OCI-LY1 (cell line): ENCODE measurements around the gene CDH23.

Source experiments
- H2AFZ ChIP-seq: fragments of 200-600 bp; sonication (generic), shearing (Covaris generic); 2 replicates; pipeline ENCODE4 v1.6.0; 2014; ENCODE audit warnings: antibody characterized with exemption, mild to moderate bottlenecking, low read length
- H3F3A ChIP-seq: fragments of 200-600 bp; sonication (generic), shearing (Covaris generic); 2 replicates; pipeline ENCODE4 v1.6.0; 2014; ENCODE audit warnings: mild to moderate bottlenecking, antibody characterized with exemption, low read length, moderate library complexity; ENCODE audit not compliant: insufficient read depth
- H3K27ac ChIP-seq: fragments of 200-600 bp; sonication (generic); 2 replicates; pipeline ENCODE4 v1.5.1; 2014; ENCODE audit warnings: low read length, mixed run types, mild to moderate bottlenecking, low read depth; ENCODE audit not compliant: poor library complexity, severe bottlenecking
- H3K27me3 ChIP-seq: fragments of 200-600 bp; sonication (generic); 2 replicates; pipeline ENCODE4 v1.6.0; 2014; ENCODE audit warnings: antibody characterized with exemption, mild to moderate bottlenecking, low read length, moderate library complexity; ENCODE audit not compliant: insufficient read depth
- H3K36me3 ChIP-seq: fragments of 200-600 bp; sonication (generic); 2 replicates; pipeline ENCODE4 v1.6.1; 2014; ENCODE audit warnings: mild to moderate bottlenecking, antibody characterized with exemption, low read length, moderate library complexity, mixed read lengths; ENCODE audit not compliant: insufficient read depth
- H3K4me1 ChIP-seq: fragments of 200-600 bp; sonication (generic); 2 replicates; pipeline ENCODE4 v1.5.1; 2014; ENCODE audit warnings: mild to moderate bottlenecking, low read length, moderate library complexity; ENCODE audit not compliant: insufficient read depth, severe bottlenecking
- H3K4me2 ChIP-seq: fragments of 200-600 bp; sonication (generic), shearing (Covaris generic); 2 replicates; pipeline ENCODE4 v1.6.1; 2014; ENCODE audit warnings: low read length
- H3K4me3 ChIP-seq: fragments of 200-600 bp; sonication (generic); 2 replicates; pipeline ENCODE4 v1.5.1; 2014; ENCODE audit warnings: low read length, low read depth, mild to moderate bottlenecking, mixed read lengths; ENCODE audit not compliant: poor library complexity, severe bottlenecking
- H3K79me2 ChIP-seq: fragments of 200-600 bp; shearing (Covaris generic); 2 replicates; pipeline ENCODE4 v1.6.1; 2016; ENCODE audit warnings: mixed run types, low read length, mixed read lengths; ENCODE audit not compliant: insufficient read depth
- H3K9ac ChIP-seq: fragments of 200-600 bp; sonication (generic), shearing (Covaris generic); 2 replicates; pipeline ENCODE4 v1.6.1; 2014; ENCODE audit warnings: mild to moderate bottlenecking, low read length, mixed read lengths
- H3K9me2 ChIP-seq: fragments of 200-600 bp; sonication (generic), shearing (Covaris generic); 2 replicates; pipeline ENCODE4 v1.6.1; 2014; ENCODE audit warnings: low read depth, mild to moderate bottlenecking, low read length, mixed read lengths
- H3K9me3 ChIP-seq: fragments of 200-600 bp; shearing (Covaris generic); 2 replicates; pipeline ENCODE4 v1.6.1; 2014; ENCODE audit warnings: low read length, mixed read lengths
- H4K20me1 ChIP-seq: fragments of 200-600 bp; sonication (generic), shearing (Covaris generic); 2 replicates; pipeline ENCODE4 v1.6.0; 2016; ENCODE audit warnings: mild to moderate bottlenecking, low read length; ENCODE audit not compliant: insufficient read depth
- EZH2 ChIP-seq: fragments of 200-600 bp; sonication (generic), shearing (Covaris generic); IDR thresholded peaks from 2 replicates; pipeline ENCODE4 v1.8.0; 2017; ENCODE audit warnings: borderline replicate concordance, mixed run types, mild to moderate bottlenecking, antibody characterized with exemption, low read length, moderate library complexity, mixed read lengths
- TF ChIP-seq, protein P1 (sequence below): fragments of 200-600 bp; sonication (generic), shearing (Covaris generic); IDR thresholded peaks from 2 replicates; pipeline ENCODE4 v1.5.1; 2017; ENCODE audit warnings: mild to moderate bottlenecking, antibody characterized with exemption, low read length, moderate library complexity, mixed read lengths

The CDH23 gene

DNA sequence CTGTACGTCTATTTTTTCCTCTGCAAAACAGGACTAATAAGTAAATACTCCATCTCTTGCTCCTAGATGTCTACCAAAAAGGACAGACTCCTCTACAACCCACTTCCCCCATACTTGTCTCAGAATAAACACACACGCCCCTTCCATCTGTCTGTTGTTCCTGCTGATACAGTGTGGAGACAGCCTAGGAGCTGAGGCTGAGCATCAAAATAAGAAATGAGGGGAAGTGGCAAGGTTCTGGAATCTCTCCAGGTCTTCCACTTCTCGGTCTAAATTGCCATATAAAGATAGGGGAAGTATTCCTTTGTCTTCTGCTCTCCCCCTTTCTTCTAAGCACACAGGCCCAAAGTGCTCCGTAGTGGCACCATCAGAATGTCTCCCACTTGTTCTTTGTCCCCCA is 407.4 kb downstream of the CDH23 start:
- TF ChIP-seq EZH2: no peak
- TF ChIP-seq, protein P1, sequence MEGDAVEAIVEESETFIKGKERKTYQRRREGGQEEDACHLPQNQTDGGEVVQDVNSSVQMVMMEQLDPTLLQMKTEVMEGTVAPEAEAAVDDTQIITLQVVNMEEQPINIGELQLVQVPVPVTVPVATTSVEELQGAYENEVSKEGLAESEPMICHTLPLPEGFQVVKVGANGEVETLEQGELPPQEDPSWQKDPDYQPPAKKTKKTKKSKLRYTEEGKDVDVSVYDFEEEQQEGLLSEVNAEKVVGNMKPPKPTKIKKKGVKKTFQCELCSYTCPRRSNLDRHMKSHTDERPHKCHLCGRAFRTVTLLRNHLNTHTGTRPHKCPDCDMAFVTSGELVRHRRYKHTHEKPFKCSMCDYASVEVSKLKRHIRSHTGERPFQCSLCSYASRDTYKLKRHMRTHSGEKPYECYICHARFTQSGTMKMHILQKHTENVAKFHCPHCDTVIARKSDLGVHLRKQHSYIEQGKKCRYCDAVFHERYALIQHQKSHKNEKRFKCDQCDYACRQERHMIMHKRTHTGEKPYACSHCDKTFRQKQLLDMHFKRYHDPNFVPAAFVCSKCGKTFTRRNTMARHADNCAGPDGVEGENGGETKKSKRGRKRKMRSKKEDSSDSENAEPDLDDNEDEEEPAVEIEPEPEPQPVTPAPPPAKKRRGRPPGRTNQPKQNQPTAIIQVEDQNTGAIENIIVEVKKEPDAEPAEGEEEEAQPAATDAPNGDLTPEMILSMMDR: no peak
- Histone ChIP-seq H3F3A (no peaks in the 10 kb centered on the region), H3K27ac (no peak overlapping the region)

GRCh38 chr10:71805776-71806703 is 409.3 kb downstream of the CDH23 start:
- no peak overlapping the region for H3K4me2 ChIP-seq
- no peaks in the 10 kb centered on the region for H4K20me1 ChIP-seq
- no peaks in the 10 kb centered on the region for H3K9me3 ChIP-seq
- H2AFZ ChIP-seq: no peak overlapping the region
- H3K36me3 ChIP-seq: no peaks in the 10 kb centered on the region
- H3F3A ChIP-seq: no peaks in the 10 kb centered on the region
- no peak overlapping the region for H3K9ac ChIP-seq
- no peak overlapping the region for H3K27ac ChIP-seq
- H3K79me2 ChIP-seq: no peaks in the 10 kb centered on the region
- H3K4me3 ChIP-seq: no peak overlapping the region
- H3K4me1 ChIP-seq: no peaks in the 10 kb centered on the region
- peaks cover 6% of the 10 kb centered on the region; the same call in 1 of the 2 replicates for H3K27me3 ChIP-seq
- TF ChIP-seq EZH2: no peak
- TF ChIP-seq, protein P1: no peak
- no peaks in the 10 kb centered on the region for H3K9me2 ChIP-seq

More for the DNA sequence above, 407.4 kb downstream of the CDH23 start:
- no peak overlapping the region for H2AFZ ChIP-seq
- no peak overlapping the region for H3K4me2 ChIP-seq
- no peak overlapping the region for H3K9ac ChIP-seq
- no peaks in the 10 kb centered on the region for H3K9me2 ChIP-seq
- no peaks in the 10 kb centered on the region for H4K20me1 ChIP-seq
- no peaks in the 10 kb centered on the region for H3K4me1 ChIP-seq
- no peaks in the 10 kb centered on the region for H3K9me3 ChIP-seq
- peaks cover 6% of the 10 kb centered on the region for H3K27me3 ChIP-seq
- no peaks in the 10 kb centered on the region for H3K36me3 ChIP-seq
- H3K4me3 ChIP-seq: no peak overlapping the region
- no peaks in the 10 kb centered on the region for H3K79me2 ChIP-seq

DNA sequence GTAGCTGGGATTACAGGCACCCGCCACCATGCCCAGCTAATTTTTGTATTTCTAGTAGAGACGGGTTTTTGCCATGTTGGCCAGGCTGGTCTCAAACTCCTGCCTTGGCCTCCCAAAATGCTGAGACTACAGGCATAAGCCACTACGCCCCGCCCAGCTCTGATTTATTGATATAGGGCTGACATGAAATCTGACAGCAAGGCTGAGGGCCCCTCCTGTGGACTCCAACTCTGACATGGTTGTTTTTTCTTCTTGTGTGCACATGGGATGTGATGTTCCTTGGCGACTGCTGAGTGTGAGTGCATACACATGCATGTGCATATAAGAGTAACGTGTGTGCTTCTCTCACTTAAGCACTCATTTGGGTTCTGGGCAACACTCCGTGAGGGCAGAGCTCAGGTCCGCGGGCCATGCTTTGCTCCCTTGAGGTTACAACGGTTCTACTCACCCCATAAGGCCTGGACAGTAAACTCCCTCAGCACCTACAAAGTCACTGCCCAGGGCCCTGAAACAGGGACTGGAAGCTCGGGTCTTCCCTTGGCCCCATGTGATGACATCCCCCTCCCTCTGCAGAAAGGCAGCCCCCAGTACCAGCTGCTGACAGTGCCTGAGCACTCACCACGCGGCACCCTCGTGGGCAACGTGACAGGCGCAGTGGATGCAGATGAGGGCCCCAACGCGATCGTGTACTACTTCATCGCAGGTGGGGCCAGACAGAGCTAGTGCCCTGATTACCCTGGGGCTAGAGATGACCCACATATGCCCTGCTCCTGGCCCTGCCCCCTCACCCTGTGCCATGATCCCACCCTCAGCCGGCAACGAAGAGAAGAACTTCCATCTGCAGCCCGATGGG is 410.2 kb downstream of the CDH23 start:
- no peak for TF ChIP-seq EZH2
- TF ChIP-seq, protein P1: no peak

More for the DNA sequence above, 410.2 kb downstream of the CDH23 start:
- Histone ChIP-seq H3F3A (no peaks in the 10 kb centered on the region), H3K79me2 (no peaks in the 10 kb centered on the region), H3K9ac (no peak overlapping the region), H3K27ac (no peak overlapping the region), H4K20me1 (no peaks in the 10 kb centered on the region), H3K4me3 (no peak overlapping the region), H3K4me2 (no peak overlapping the region), H3K9me3 (no peaks in the 10 kb centered on the region), H3K4me1 (no peaks in the 10 kb centered on the region), H3K36me3 (no peaks in the 10 kb centered on the region), H3K9me2 (no peaks in the 10 kb centered on the region), H3K27me3 (peaks cover 6% of the 10 kb centered on the region; the same call in 1 of the 2 replicates), H2AFZ (no peak overlapping the region)
